ENCODE measurements around the gene VSTM2L.
"Not testable (repeated sequence)": the region's sequence is repeated elsewhere in the genome, so short reads cannot be mapped to it uniquely, and the experiment has no call there.

Gene VSTM2L, protein sequence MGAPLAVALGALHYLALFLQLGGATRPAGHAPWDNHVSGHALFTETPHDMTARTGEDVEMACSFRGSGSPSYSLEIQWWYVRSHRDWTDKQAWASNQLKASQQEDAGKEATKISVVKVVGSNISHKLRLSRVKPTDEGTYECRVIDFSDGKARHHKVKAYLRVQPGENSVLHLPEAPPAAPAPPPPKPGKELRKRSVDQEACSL

DNA sequence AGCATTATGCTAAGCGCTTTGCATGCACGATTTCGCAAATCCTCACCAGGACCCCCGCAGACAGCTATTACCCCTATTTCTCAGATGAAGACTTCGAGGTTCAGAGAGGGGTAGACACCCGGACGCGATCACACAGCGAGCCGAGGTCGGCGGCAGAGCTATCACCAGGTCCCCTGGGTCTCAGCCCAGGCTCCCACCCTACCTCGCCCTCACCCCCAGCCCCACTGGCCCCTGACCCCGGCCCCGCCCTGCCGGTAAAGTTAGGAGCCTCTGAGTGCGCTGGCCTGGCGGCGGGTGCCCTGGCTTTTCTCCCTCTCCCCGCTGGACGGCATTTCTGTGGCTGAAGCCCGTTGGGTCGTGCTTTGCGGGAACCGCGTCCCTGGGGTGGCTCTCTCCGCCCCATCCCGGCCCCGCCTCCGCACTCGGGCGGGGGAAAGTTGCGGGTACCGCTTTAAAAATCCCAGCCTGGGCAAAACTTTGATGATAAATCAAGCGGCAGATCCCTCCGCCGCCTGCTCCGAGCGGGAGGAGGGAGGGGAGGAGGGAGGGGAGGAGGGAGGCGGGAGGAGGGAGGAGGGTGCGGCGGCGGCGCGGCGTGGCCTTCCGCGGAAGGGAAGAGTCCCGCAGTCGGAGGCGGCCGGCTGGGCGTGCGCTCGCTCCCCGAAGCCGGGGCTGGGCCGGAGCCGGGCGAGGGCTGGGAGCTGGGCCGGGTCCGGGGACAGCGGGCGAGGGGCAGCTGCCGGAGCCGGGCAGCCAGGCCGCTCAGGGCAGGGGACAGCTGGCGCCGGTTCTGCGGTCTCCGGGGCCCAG lies at the start of gene VSTM2L:
VSTM2L (plus strand) TSS at position 624 of the 810 bp plus-strand sequence. CDS start 224 bp downstream, outside the sequence.
- peak; percentile 35 for DNase-seq

DNA sequence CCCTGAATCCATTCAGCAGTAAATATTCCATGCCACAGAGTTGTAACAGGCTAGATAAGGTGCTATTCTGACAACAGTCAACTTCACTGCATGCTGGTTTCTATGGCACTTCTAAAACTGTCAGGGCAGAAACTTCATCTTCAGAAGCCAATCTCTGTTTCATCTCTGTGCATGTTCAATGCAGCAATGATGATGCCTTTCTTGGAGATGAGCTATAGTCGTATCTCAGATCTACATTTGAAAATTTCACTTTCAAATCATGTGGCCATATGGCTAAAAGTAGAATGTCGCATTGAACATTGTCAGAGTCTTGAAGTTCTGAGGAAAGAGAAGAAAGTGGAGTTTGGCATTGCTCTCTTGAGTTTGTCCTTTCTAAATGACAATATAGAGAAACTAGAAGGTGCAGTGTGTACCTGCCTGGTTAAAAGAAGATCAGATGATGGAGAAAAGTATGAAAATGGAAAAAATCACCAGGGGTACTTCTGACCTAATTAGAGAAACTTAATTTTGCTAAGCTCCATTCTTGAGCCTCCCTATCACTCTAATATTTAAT lies 49.0 kb upstream of the VSTM2L start:
- no peak for DNase-seq

DNA sequence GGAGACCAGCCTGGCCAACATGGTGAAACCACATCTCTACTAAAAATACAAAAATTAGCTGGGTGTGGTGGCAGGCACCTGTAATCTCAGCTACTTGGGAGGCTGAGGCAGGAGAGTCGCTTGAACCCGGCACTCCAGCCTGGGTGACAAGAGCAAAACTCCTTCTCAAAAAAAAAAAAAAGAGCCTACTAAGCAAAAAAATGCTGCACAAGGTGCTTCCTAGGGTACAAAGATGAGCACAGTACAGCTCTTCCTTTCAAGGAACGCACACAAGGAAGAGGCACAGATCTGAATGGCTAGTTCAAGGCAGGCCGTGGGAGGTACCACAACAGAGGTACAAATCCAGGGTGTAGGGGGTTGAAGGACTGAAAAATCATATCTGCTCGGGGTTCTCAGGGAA lies 46.9 kb upstream of the VSTM2L start:
- DNase-seq: not testable (repeated sequence)

DNA sequence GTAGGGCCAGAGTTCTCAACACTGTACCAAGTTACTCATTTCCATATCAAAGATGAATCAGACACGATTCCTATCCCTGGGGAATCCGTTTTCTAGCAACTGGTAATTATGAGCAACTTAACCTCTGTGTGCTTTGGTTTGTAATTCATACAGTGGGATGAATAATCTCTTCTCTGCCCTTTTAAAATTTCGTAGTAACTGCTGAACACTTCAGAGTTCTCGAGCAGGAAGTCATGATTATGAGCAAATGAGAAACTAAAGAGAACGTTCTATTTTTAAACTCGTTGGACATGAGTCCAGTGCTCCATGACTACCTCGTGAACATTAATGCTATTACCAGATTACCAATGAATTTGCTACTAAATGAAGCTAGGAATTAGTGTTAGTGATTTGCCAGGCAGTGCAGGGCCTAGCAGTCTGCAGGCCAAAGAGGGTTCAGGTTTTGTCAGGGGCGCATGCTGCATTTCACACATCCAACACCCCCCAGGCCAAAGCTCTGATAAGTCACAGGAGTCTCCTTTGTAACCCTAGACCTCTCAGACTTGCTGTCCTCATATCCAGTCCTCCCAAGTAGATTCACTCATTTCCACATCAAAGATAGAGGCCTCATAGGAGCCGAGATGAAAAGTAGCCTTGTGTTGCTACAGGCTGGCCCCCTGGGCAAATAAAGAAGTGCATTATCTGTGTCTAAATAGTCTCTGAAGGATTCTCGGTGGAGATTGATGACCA lies 45.8 kb upstream of the VSTM2L start:
- no peak for DNase-seq

DNA sequence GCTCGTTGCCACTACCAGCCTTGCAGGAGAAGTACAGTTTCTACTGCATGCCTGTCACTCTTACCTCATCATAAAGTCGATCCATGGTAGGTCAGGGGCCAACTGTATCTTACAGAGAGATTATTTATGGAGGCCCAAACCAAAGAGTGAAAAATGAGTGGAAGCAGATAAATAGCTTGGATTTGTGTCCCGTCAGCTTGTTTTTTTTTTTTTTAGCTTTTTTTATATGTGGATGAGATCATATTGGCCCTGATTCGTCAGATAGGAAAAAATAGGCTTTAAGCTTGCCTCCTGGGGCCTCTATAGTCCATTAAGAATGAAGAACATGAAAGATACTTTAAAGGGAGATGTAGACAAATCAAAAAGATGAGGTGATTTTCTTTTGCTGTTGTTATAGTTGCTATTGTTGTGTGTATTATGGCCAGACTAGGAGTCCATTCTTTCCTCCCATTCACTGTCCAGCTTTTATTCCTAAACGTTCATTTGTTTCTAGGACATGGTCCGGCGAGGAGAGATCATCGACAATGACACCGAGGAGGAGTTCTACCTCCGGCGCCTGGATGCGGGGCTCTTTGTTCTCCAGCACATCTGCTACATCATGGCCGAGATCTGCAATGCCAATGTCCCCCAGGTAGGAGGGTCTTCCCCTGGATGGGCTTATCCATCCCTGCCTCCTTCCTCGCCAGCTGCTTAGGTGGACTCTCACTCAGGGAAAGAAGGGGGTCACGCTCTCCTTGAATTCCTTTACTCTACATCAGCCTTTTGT lies 43.3 kb upstream of the VSTM2L start:
- DNase-seq: no peak

DNA sequence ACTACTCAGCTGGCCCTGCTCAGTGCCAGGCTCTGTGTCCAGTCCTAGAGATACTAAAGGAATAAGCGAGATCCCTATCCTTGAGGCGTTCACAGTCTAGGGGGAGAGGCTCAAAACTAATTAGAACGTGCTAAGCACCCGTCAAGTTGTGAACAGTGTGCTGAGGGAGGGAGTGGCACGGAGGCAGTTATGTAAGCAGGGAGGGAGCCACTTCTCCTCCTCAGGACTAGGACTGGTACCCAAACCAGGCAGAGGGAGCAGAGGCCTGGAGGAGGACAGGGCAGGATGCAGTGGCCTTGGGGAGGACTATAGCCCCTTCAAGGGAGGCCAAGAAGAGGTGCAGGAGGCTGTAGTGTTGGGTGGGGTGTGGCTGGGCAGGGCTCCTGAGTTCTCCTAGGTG lies 39.6 kb upstream of the VSTM2L start:
- no peak for DNase-seq

DNA sequence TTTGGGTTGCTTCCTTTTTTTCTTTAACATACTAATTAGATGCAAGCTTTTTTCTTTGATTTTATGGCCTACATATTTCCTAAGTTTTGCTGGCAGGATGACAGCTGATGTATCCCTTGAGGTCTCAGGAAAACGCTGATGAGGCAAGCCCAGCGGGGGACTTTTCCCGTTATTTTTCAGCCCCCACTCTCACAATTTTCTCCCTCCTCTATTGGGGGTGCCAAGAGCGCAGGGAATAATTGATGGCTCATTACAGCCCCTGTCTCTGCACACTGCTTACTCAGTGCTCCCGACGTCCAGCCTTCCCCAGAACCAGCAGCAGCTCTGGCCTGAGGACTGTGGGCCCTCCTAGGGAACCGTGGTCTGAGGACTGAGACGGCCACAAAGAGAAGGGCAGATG lies 38.6 kb upstream of the VSTM2L start:
- DNase-seq: no peak

DNA sequence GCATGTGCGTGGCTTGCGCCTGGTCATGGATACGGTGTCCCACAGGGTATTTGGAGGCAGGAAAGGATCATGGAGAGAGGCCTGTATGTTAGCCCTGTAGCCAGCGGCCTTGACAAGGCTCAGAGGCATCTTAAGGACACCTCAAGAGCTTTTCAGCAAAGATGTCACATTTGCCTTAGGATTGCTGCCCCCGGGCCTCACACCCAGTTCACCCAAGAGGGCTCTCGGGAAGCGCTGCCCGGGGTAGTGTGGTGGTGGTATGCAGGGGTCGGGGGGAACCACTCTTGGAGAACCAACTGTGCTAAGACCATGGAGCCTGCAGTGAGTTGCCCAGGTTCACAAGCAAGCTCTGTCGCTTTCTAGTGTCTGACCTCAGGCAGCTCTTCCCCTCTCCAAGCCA lies 36.9 kb upstream of the VSTM2L start:
- no peak for DNase-seq

DNA sequence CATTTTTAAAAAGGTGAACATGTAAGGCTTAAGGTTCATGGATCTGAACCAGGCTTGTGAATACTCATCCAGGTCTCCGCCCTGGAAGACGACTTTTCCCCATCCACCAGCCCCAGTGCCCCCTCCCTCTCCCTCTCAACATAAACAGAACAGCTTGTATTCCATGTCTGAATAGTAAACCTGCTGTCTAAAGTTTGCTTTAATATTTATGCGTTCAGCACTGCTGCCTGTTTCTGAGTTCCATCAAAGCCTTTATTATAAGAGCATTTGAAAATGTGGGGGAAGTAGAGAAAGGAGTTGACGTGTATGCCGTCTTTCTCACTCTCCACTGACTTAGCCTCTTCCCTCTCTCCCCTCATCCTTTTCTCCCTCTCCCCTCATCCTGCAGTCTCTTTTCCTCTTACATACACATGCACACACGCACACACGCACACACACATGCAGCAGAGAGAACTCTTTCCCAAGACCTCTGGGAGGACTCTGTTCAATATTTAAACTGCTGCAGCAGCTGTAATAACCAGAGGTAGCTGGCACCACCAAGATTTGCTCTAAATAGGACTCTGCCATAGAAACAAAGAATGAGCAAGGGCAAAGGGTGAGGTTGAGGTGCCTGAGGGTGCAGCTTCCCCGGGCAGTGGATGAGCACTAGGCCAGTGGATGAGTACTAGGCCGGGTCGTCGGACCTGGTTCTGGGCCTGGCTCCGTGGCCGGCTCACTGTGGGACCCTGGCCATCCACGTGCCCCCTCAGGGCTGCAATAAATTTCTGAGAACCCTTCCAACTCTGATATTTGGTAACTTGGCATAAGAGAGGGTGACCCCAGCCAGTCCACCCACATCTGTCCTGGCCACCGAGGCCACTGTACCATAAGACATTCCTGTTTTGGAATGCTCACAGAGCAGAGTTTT lies 35.4 kb upstream of the VSTM2L start:
- no peak for DNase-seq

DNA sequence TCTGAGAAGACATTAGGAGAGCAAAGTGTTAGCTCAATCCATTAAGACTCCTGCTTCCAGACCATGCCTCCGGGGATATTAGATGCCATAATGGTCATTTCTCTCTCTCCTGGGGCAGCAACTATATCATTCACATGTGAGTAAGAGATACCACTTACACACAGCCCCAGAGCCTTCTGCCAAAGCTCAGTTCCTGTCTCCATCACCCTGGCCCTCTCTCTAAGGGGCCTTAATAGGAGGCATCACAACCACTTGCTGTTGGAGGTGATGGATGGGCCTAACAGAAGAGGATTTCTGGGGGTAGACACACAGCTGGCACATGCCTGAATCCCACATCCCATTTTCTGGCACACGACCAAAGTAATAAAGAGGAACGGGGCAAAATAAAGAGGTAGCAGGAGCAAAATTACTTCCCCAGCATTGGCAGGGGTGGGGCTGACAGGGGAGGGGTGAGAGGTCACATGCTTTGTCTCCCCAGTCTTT lies 34.0 kb upstream of the VSTM2L start:
- no peak for DNase-seq

DNA sequence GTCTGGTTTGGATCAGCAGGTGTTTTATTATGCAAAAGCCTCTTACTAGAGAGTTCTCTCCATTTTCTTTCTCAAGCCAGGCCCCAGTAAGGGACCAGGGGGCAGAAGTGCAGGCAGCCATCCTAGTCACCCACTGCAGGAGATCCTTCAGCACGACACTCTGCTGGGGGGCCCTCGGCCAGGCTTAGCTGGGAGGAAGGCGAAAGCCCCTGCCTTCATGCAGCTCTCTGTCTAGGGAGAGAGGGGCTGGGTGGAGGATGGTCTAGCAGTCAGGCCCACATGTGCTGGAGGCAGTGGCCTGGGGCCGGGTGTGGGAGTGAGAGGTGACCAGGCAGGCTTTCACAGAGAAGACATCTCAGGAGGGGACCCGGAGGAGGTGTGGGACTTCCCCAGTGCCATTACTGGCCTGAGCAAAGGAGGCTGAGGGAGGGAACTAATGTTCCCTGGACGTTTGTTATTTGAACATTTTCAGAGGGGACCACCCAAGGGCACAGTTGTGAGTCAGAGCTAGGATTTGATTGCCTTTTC lies 33.5 kb upstream of the VSTM2L start:
- DNase-seq: no peak

DNA sequence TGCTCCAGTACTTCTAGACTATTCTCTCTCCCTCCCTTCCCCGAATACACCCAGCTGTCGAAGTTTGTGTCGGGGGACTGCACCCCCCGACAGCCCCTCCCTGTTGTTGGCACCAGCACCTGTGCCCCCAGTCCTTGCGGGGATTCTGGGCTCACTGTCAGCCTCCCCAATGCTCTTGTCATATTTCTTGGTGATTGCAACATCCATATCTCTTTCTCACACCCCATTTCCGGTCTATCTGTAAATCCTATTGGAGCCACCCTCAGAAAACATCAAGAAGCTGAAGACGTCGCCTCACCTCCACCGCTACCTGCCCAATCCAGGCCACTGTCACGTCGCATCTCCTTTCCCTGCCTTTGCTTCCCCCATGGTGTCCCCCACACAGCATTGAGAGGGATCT lies 32.6 kb upstream of the VSTM2L start:
- no peak for DNase-seq

DNA sequence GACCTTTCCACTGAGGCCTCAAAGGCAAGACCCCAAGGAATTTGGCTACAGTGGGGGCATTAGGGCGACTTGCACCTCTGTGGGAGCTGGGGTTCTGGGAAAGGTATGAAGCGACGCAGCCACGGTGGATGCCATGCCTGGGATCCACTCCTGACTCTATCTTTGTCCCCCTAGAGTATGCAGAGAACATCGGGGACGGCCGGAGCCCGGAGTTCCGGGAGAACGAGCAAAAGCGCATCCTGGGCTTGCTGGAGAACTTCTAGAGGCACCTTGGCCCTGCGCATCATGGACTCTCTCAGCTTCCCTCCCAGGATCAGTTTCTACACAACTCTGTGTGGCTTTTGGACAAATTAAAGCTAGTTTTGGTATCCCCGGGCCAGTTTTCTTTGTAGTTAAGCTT lies 31.2 kb upstream of the VSTM2L start:
- no peak for DNase-seq

DNA sequence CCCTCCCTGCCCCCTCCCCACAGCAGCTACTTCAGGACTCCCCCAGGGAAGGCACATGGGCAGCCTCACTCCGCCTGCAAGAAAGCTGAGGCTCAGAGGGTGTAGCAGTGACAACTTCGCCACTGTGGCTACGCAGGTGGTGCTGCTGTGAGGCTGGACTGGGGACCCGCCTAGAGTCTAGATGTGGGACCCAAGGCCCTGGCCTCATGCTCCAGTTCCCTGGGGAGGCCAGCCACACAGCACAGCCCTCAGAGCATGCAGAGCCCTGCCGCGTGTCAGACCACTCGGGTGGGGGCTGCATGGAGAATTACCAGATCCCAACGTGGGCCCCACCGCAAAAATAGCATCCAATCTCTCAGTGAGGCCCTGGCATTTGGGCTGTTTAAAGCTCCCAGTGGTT lies 30.8 kb upstream of the VSTM2L start:
- DNase-seq: no peak

DNA sequence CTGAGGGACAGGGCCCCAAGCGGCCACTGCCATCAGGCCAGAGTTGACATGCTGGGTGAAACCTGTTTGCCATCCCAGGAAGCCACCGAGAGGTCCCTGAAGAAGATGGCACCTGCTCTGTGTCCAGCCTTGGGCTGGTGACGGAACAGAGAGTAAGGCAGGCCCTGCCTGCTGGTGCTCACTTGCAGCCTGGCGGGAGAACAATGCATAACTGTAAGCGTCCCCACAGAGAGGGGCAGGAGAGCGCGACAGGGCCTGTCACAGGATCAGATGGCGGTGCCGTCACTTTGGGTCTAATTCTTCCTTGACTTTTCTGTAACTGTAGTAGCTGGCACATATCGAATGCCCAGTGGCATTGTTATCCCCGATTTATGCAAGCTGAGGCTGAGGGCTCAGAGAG lies 29.0 kb upstream of the VSTM2L start:
- DNase-seq: no peak

DNA sequence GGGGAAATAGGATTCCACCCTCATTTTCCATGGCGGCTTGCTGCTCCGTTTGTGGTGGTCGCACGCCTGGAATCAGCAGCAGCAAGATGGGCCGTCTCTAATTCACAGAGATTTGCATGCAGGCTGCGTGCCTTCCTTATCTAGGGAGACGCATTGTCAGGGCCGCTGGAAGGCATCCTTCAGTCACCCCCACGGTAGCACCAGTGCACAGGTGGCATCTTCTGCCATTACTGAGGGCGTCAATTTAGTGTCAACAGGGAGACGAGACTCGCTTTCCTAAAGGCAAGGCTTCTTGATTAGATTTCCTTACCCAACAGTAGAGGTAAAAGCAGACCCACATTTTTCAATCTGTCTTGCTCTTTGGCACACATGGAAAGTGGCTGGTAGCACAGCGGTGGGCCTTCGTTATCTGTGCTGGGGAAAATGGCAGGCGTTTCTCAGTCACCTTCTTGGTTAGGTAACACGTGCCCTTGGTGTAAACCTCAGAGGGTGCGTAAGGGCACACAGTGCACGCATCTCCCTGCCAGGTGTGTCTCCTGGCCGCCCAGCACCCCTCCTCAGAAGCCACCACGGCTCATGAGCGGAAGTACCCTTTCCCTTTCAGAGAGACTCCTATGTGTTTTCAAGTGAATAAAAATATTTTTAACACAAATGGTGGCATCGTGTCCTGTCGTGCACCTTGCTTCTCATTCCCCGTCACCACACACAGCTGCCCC lies 27.3 kb upstream of the VSTM2L start:
- DNase-seq: no peak

DNA sequence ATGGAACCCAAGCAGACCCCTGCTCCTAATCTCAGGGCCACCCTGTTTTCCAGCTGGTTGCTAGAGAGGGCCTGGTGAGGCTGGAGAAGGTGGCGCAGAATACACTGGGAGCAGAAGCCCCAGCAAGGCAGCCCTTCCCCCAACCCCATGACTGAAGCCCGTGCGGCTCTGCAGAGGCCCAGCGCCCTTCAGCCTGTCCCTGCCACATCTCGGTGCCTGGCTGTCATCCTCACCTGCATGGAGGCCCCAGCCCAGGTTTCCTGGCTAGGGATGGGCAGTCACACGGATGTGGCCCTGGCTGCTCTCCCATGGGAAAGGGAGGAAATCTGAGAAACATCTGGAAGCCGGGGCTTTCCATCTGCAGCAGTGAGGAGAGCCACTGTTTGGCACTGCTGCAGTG lies 26.1 kb upstream of the VSTM2L start:
- no peak for DNase-seq

DNA sequence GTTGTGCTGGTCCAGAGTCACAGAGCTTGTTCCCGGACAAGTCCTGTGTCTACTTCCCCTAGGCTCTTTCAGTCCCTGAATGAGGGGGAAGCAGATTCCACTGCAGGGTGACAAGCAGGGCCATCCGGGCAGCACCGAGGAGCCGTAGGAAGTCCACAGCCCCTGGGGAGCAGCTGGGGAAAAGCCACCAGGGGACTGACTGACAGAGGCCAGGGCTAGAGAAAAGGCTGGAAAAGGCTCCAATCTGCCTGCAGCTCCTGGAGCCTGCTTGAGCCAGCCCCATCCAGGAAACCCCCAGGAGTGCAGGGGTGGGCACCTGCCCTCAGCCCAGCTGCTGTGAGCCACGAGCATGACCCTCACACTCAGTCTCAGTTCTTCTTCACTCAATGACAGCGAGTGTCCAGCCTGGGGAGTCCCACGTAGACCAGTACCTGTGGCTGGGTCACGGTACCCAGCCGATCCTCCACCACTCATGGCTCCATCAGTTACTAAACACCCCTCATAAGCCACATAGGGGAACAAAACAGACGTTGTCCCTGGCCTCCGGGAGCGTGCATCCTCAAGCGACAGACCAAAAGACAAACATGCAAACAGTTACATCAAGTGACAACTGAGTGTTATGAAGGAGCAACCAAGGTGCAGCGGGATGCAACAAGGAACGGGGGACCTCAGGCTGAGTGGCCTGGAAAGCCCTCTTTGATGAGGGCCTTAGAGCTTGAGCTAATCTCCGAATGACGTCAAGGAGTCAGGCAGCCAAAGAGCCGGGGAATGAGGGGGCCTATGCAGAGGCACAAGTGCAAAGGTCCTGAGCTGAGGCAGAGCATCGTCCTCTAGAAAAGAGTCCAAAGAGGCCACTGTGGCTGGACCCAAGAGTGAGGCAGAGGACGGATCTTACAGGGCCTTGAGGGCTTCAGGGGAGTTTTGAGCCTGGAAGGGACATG lies 24.8 kb upstream of the VSTM2L start:
- DNase-seq: no peak

DNA sequence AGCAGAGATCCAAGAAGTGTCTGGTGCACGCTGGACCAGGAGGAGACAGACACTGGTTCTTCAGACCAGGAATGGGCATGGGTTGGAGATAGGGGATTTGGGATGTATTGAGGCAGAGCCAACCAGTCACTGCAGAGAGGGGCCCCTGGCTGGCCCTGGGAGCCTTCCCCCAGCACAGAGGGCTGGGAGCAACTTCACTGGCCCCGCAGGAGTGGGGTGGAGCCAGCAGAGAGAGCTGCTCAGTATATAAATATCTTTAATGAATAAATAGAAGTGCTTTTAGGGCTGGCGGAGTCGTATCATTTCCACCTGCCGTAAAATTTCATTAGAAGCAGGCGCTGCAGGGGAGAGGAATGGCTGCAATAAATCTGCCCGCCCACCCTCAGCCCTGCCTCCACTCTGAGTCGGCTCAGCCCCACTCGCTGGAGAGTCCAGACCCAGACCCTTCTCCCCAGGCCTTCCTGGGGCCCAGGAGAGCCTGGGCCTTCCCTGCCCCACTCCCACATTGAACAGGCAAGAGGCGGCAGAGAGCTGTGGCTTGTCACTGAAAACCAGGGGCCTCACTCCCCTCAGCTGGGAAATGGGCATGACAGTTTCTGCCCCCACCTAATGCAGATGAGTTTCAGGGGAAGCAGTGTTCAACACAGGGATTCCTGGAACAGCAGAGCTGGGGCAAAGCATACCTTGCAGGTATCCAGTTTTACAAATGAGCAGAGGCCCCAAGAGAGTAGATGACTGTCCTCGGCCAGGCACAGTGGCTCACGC lies 23.9 kb upstream of the VSTM2L start:
- no peak for DNase-seq

Measured in NCI-H2029 (cell line).